ENCODE measurements around the gene UCN2. TPM values are rescaled to one million over a fixed set of nuclear protein-coding genes. Genes with fewer than 3 reads are reported as not detected.

Gene UCN2
- total and polyA plus RNA-seq, 2 of the 8 experiments (the other 6 are each of a cell fraction or from before 2014, with no cell fraction given): 0.14 TPM; not detected in 1

DNA sequence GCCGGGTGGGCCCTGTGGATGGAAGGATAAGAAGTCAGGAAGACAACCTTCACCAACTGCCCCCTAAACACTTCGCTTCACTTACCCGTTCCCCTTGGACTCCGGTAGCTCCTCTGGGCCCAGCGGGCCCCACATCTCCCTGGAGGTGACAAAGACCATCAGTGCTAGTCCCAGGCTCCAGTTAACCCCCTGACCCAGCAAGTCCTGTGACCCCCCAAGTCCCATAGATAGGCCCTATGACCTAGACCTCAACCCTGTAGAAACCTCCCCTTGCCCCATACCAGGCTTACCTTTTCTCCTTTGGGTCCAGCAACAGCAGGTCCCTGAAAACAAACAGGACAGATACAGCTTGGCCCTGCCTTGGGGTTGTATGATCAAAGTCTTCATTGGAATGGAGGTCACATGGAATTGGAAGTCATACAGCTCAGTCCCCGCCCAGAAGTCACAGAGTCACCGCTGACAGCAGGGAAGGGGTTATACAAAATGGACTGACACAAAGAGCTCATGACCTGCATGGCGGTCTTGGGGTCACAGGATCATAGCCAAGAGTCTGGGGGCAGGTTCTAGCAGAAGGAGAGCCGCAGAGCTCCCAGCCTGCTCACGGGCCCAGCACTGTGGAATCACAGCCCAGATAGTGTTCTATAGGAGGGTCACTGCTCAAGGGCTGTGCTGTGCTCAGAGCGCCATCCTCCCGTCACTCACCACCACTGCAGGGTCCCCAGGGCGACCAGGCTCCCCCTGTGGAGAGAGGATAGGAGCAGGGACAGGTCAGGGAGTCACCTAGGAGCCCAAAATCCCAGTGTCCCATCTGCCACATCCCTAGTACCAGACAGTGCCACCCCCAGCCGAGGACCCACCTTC is 18.3 kb upstream of the UCN2 start (continued):
- TF ChIP-seq, protein P1, sequence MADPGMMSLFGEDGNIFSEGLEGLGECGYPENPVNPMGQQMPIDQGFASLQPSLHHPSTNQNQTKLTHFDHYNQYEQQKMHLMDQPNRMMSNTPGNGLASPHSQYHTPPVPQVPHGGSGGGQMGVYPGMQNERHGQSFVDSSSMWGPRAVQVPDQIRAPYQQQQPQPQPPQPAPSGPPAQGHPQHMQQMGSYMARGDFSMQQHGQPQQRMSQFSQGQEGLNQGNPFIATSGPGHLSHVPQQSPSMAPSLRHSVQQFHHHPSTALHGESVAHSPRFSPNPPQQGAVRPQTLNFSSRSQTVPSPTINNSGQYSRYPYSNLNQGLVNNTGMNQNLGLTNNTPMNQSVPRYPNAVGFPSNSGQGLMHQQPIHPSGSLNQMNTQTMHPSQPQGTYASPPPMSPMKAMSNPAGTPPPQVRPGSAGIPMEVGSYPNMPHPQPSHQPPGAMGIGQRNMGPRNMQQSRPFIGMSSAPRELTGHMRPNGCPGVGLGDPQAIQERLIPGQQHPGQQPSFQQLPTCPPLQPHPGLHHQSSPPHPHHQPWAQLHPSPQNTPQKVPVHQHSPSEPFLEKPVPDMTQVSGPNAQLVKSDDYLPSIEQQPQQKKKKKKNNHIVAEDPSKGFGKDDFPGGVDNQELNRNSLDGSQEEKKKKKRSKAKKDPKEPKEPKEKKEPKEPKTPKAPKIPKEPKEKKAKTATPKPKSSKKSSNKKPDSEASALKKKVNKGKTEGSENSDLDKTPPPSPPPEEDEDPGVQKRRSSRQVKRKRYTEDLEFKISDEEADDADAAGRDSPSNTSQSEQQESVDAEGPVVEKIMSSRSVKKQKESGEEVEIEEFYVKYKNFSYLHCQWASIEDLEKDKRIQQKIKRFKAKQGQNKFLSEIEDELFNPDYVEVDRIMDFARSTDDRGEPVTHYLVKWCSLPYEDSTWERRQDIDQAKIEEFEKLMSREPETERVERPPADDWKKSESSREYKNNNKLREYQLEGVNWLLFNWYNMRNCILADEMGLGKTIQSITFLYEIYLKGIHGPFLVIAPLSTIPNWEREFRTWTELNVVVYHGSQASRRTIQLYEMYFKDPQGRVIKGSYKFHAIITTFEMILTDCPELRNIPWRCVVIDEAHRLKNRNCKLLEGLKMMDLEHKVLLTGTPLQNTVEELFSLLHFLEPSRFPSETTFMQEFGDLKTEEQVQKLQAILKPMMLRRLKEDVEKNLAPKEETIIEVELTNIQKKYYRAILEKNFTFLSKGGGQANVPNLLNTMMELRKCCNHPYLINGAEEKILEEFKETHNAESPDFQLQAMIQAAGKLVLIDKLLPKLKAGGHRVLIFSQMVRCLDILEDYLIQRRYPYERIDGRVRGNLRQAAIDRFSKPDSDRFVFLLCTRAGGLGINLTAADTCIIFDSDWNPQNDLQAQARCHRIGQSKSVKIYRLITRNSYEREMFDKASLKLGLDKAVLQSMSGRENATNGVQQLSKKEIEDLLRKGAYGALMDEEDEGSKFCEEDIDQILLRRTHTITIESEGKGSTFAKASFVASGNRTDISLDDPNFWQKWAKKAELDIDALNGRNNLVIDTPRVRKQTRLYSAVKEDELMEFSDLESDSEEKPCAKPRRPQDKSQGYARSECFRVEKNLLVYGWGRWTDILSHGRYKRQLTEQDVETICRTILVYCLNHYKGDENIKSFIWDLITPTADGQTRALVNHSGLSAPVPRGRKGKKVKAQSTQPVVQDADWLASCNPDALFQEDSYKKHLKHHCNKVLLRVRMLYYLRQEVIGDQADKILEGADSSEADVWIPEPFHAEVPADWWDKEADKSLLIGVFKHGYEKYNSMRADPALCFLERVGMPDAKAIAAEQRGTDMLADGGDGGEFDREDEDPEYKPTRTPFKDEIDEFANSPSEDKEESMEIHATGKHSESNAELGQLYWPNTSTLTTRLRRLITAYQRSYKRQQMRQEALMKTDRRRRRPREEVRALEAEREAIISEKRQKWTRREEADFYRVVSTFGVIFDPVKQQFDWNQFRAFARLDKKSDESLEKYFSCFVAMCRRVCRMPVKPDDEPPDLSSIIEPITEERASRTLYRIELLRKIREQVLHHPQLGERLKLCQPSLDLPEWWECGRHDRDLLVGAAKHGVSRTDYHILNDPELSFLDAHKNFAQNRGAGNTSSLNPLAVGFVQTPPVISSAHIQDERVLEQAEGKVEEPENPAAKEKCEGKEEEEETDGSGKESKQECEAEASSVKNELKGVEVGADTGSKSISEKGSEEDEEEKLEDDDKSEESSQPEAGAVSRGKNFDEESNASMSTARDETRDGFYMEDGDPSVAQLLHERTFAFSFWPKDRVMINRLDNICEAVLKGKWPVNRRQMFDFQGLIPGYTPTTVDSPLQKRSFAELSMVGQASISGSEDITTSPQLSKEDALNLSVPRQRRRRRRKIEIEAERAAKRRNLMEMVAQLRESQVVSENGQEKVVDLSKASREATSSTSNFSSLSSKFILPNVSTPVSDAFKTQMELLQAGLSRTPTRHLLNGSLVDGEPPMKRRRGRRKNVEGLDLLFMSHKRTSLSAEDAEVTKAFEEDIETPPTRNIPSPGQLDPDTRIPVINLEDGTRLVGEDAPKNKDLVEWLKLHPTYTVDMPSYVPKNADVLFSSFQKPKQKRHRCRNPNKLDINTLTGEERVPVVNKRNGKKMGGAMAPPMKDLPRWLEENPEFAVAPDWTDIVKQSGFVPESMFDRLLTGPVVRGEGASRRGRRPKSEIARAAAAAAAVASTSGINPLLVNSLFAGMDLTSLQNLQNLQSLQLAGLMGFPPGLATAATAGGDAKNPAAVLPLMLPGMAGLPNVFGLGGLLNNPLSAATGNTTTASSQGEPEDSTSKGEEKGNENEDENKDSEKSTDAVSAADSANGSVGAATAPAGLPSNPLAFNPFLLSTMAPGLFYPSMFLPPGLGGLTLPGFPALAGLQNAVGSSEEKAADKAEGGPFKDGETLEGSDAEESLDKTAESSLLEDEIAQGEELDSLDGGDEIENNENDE (IDR thresholded peaks at IDR 0.05; ENCODE audit: insufficient replicate concordance, low read length): no peak
- TF ChIP-seq, protein P2, sequence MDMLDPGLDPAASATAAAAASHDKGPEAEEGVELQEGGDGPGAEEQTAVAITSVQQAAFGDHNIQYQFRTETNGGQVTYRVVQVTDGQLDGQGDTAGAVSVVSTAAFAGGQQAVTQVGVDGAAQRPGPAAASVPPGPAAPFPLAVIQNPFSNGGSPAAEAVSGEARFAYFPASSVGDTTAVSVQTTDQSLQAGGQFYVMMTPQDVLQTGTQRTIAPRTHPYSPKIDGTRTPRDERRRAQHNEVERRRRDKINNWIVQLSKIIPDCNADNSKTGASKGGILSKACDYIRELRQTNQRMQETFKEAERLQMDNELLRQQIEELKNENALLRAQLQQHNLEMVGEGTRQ (IDR thresholded peaks at IDR 0.05; ENCODE audit: low read length): no peak
- no peak for TF ChIP-seq CTBP2 (IDR thresholded peaks at IDR 0.05; ENCODE audit: borderline replicate concordance, insufficient read depth, insufficient read length, low read length)
- no peak for TF ChIP-seq RBBP5 (IDR thresholded peaks at IDR 0.05; ENCODE audit: borderline replicate concordance, low read depth, low read length)

All from H1 (cell line).